ENCODE results near the gene CHRNA4.

CHRNA4 gene

GRCh38 chr20:63347950-63348827, 13.0 kb downstream of the CHRNA4 start:
- no peaks in the 10 kb centered on the region; the same call in 1 of the 2 replicates for H3K9me3 ChIP-seq (ENCODE audit: insufficient read depth, low read depth, low read length)

GRCh38 chr20:63347081-63347741, 13.9 kb downstream of the CHRNA4 start:
- no peaks in the 10 kb centered on the region for H3F3A ChIP-seq (ENCODE audit: low read depth)
- H3K79me2 ChIP-seq (ENCODE audit: insufficient read depth, low read length): no peaks in the 10 kb centered on the region
- H3K9me3 ChIP-seq (ENCODE audit: insufficient read depth, low read depth, low read length): no peaks in the 10 kb centered on the region; the same call in 1 of the 2 replicates
- H3K4me1 ChIP-seq (ENCODE audit: insufficient read depth, low read length, poor library complexity, severe bottlenecking): no peaks in the 10 kb centered on the region
- H2AFZ ChIP-seq (ENCODE audit: low read length): no peak overlapping the region
- H3K9me2 ChIP-seq (replicated peaks; ENCODE audit: low read depth, low read length): no peaks in the 10 kb centered on the region
- no peaks in the 10 kb centered on the region for H4K20me1 ChIP-seq (ENCODE audit: insufficient read depth, low read length, poor library complexity, severe bottlenecking)
- no peak overlapping the region for H3K4me3 ChIP-seq (ENCODE audit: low read length, poor library complexity, severe bottlenecking)
- H3K27me3 ChIP-seq (ENCODE audit: insufficient read depth, low read length, poor library complexity, severe bottlenecking): no peaks in the 10 kb centered on the region
- no peak overlapping the region for H3K4me2 ChIP-seq (ENCODE audit: low read depth, low read length, poor library complexity, severe bottlenecking)
- H3K9ac ChIP-seq (ENCODE audit: low read depth, low read length, poor library complexity, severe bottlenecking): no peak overlapping the region
- H3K36me3 ChIP-seq (ENCODE audit: insufficient read depth, low read length): no peaks in the 10 kb centered on the region
- TF ChIP-seq CTCF (conservative IDR thresholded peaks at IDR 0.05; ENCODE audit: low read length) (no peak), EZH2phosphoT487 (IDR thresholded peaks at IDR 0.05; ENCODE audit: borderline replicate concordance) (no peak)

More at GRCh38 chr20:63347950-63348827, 13.0 kb downstream of the CHRNA4 start:
- Histone ChIP-seq H3K27me3 (ENCODE audit: insufficient read depth, low read length, poor library complexity, severe bottlenecking) (no peaks in the 10 kb centered on the region), H3K4me2 (ENCODE audit: low read depth, low read length, poor library complexity, severe bottlenecking) (no peak overlapping the region), H2AFZ (ENCODE audit: low read length) (no peak overlapping the region), H3K4me1 (ENCODE audit: insufficient read depth, low read length, poor library complexity, severe bottlenecking) (no peaks in the 10 kb centered on the region), H3F3A (ENCODE audit: low read depth) (no peaks in the 10 kb centered on the region), H3K4me3 (ENCODE audit: low read length, poor library complexity, severe bottlenecking) (no peak overlapping the region), H3K9me2 (replicated peaks; ENCODE audit: low read depth, low read length) (no peaks in the 10 kb centered on the region), H3K9ac (ENCODE audit: low read depth, low read length, poor library complexity, severe bottlenecking) (no peak overlapping the region), H3K79me2 (ENCODE audit: insufficient read depth, low read length) (no peaks in the 10 kb centered on the region), H3K36me3 (ENCODE audit: insufficient read depth, low read length) (no peaks in the 10 kb centered on the region), H4K20me1 (ENCODE audit: insufficient read depth, low read length, poor library complexity, severe bottlenecking) (no peaks in the 10 kb centered on the region)
- TF ChIP-seq EZH2phosphoT487 (IDR thresholded peaks at IDR 0.05; ENCODE audit: borderline replicate concordance): no peak
- no peak for TF ChIP-seq CTCF (conservative IDR thresholded peaks at IDR 0.05; ENCODE audit: low read length)

GRCh38 chr20:63346131-63347080, 14.7 kb downstream of the CHRNA4 start:
- Histone ChIP-seq H3K4me1 (ENCODE audit: insufficient read depth, low read length, poor library complexity, severe bottlenecking) (no peaks in the 10 kb centered on the region), H3F3A (ENCODE audit: low read depth) (no peaks in the 10 kb centered on the region), H3K4me3 (ENCODE audit: low read length, poor library complexity, severe bottlenecking) (no peak overlapping the region), H2AFZ (ENCODE audit: low read length) (no peak overlapping the region), H4K20me1 (ENCODE audit: insufficient read depth, low read length, poor library complexity, severe bottlenecking) (no peaks in the 10 kb centered on the region), H3K9me3 (ENCODE audit: insufficient read depth, low read depth, low read length) (no peaks in the 10 kb centered on the region; the same call in 1 of the 2 replicates), H3K27me3 (ENCODE audit: insufficient read depth, low read length, poor library complexity, severe bottlenecking) (no peaks in the 10 kb centered on the region), H3K9ac (ENCODE audit: low read depth, low read length, poor library complexity, severe bottlenecking) (no peak overlapping the region), H3K36me3 (ENCODE audit: insufficient read depth, low read length) (no peaks in the 10 kb centered on the region), H3K79me2 (ENCODE audit: insufficient read depth, low read length) (no peaks in the 10 kb centered on the region), H3K4me2 (ENCODE audit: low read depth, low read length, poor library complexity, severe bottlenecking) (no peak overlapping the region), H3K9me2 (replicated peaks; ENCODE audit: low read depth, low read length) (no peaks in the 10 kb centered on the region)
- TF ChIP-seq EZH2phosphoT487 (IDR thresholded peaks at IDR 0.05; ENCODE audit: borderline replicate concordance) (no peak), CTCF (conservative IDR thresholded peaks at IDR 0.05; ENCODE audit: low read length) (no peak)

Data from Loucy (cell line).